CD4-positive, CD25-positive, alpha-beta regulatory T cell (primary cell): ENCODE results near the gene RNF183. TPM values are rescaled to one million over a fixed set of nuclear protein-coding genes. Genes with fewer than 3 reads are reported as not detected.
"Not testable (repeated sequence)": the region's sequence is repeated elsewhere in the genome, so short reads cannot be mapped to it uniquely, and the experiment has no call there.

Experiments used
- ATAC-seq, 2 donors: fragments of 150-1000 bp; cut with Tn5 transposase; one replicate each; pipeline ENCODE4 v1.10.0; 2021; ENCODE audit warnings: low read depth in 2 of 2, moderate number of reproducible peaks in 2 of 2, moderate library complexity in 1 of 2
- DNase-seq, 3 donors: peaks; one replicate each; pipeline versions ENCODE4 v3.0.0 to v3.0.0-alpha.2; 2012 to 2022; ENCODE audit warnings: mixed read lengths in 1 of 3
- H3K27ac ChIP-seq: one replicate; pipeline ENCODE4 v1.7.0; 2013; ENCODE audit warnings: mild to moderate bottlenecking, low read length; ENCODE audit not compliant: insufficient read depth, poor library complexity, severe bottlenecking
- H3K27me3 ChIP-seq: one replicate; pipeline ENCODE4 v1.7.0; 2013; ENCODE audit warnings: low read length; ENCODE audit not compliant: control insufficient read depth, insufficient read depth
- H3K36me3 ChIP-seq: one replicate; pipeline ENCODE4 v1.7.0; 2013; ENCODE audit warnings: mild to moderate bottlenecking, low read length, moderate library complexity; ENCODE audit not compliant: control insufficient read depth, insufficient read depth
- H3K4me1 ChIP-seq: 2 replicates; pipeline ENCODE4 v1.7.0; 2013; ENCODE audit warnings: mild to moderate bottlenecking, low read length; ENCODE audit not compliant: insufficient read depth, control insufficient read depth, poor library complexity, severe bottlenecking
- H3K4me3 ChIP-seq: one replicate; pipeline ENCODE4 v1.7.0; 2013; ENCODE audit warnings: low read depth, mild to moderate bottlenecking, low read length, moderate library complexity
- H3K9me3 ChIP-seq, 2 experiments: 1 replicate in 1 of 2; 2 replicates in 1 of 2; pipeline ENCODE4 v1.7.0; 2013; ENCODE audit warnings: low read length in 2 of 2, mild to moderate bottlenecking in 1 of 2, moderate library complexity in 1 of 2; ENCODE audit not compliant: control insufficient read depth in 2 of 2
- H3K27ac Mint-ChIP-seq, 3 donors: one replicate each; pipeline ENCODE4 v1.8.0; 2020 to 2022; ENCODE audit warnings: mild to moderate bottlenecking in 3 of 3, mixed read lengths in 3 of 3, moderate library complexity in 2 of 3
- H3K27me3 Mint-ChIP-seq: one replicate; pipeline ENCODE4 v1.8.0; 2022; ENCODE audit warnings: mild to moderate bottlenecking, mixed read lengths
- H3K36me3 Mint-ChIP-seq: one replicate; pipeline ENCODE4 v1.8.0; 2020; ENCODE audit warnings: mixed read lengths
- H3K4me1 Mint-ChIP-seq, 4 donors: one replicate each; pipeline ENCODE4 v1.8.0; 2020 to 2022; ENCODE audit warnings: mixed read lengths in 4 of 4, mild to moderate bottlenecking in 1 of 4
- H3K4me3 Mint-ChIP-seq, 4 donors: one replicate each; pipeline ENCODE4 v1.8.0; 2020 to 2022; ENCODE audit warnings: mild to moderate bottlenecking in 4 of 4, mixed read lengths in 4 of 4, moderate library complexity in 3 of 4
- H3K9me3 Mint-ChIP-seq, 7 donors: one replicate each; pipeline ENCODE4 v1.8.0; 2020 to 2022; ENCODE audit warnings: mixed read lengths in 7 of 7, mild to moderate bottlenecking in 3 of 7, moderate library complexity in 2 of 7
- polyA plus RNA-seq, 4 donors: library from polyadenylated mRNA; unstranded; fragments of 300-500 nt; fragmentation: Illumina TruSeq; gene quantifications; one replicate each; pipeline ENCODE4 v1.2.3, GENCODE V29; 2021
- total RNA-seq: library from RNA; stranded (reverse); gene quantifications from one replicate; pipeline ENCODE4 v1.2.3, GENCODE V29; 2022

Gene RNF183
- total and polyA plus RNA-seq, 5 donors from 2014 or later = not detected

DNA sequence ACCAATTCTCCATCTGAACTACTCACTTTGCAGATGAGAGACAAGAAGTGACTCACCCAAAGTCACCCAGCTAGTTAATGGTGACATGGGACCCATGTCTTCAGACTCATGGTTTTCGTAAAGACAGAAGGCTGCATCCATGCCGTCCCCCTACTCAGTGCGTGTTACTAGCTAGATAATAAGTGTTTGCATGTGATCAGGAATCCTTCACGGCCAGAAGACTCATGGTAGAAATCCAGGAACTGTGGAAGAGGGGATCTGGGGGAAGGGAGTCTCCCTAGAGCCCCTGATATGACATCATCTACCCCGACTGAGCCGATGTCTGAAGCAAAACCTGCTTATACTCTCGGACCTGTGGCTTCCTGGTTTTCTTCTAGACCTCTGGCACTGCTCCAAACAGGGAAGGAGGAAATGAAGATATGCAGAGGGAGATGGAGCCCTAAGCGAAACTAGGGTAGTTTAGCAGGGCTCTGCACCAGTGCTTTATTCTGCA, 3.3 kb downstream of the RNF183 start:
- Histone ChIP-seq H3K9me3 (no peaks in the 10 kb centered on the region), H3K36me3 (no peaks in the 10 kb centered on the region), H3K27ac (no peak overlapping the region), H3K27me3 (no peaks in the 10 kb centered on the region), H3K4me3 (no peak overlapping the region), H3K4me1 (no peaks in the 10 kb centered on the region)
- Mint-ChIP-seq H3K9me3 (no peaks in the 10 kb centered on the region), H3K36me3 (no peaks in the 10 kb centered on the region), H3K27ac (no peak overlapping the region), H3K4me3 (no peak overlapping the region), H3K27me3 (no peaks in the 10 kb centered on the region), H3K4me1 (peaks cover 0 to 3% (median 0%) of the 10 kb centered on the region in 4 donors)
- DNase-seq (no peak), ATAC-seq (no peak)

DNA sequence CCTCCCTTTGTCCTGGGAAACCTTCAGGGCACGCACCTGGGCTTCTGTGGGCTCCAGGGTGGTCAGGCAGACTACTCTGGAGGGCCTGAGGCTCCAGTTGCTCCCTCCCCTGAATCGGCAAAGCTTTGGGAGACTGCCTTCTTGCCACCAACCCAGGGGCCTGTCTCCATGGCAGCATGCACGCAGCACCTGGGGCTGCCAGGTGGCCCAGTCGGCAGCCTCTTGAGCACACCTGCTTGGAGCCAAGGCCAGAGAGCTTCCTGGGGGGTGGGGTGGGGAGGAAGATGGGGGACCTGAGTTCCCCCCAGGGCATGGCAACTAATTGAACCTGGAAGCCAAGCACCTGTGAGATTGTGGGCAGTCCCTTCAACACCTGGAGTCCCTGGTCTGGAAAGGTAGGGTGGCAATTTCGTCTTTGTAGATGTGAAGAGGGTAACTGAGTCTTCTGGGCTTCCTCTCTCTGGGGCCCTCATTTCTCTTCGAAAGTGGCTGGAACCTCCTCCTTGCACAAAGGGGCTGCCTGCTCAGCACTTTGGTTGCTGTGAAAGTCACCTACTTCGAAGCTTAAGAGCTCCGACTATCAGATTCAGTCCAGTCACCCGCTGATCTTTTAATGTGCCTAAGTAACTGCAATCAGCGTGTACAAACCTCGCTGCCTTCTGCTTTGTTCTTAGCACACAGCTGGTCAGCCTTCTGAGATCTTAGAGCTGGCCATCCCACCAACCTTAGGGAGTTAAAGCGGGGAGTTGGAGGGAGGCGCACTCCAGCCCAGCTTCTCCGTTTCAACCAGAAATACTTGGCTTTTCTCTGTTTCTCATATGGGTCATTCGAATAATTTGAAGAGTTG, 4.0 kb downstream of the RNF183 start:
- H3K27me3 ChIP-seq = no peaks in the 10 kb centered on the region
- H3K27me3 Mint-ChIP-seq = no peaks in the 10 kb centered on the region
- H3K9me3 ChIP-seq = no peaks in the 10 kb centered on the region
- H3K27ac Mint-ChIP-seq = no peak overlapping the region
- H3K9me3 Mint-ChIP-seq = no peaks in the 10 kb centered on the region
- no peak overlapping the region for H3K4me3 Mint-ChIP-seq
- H3K4me3 ChIP-seq = no peak overlapping the region
- H3K4me1 Mint-ChIP-seq = peaks cover 0 to 3% (median 0%) of the 10 kb centered on the region in 4 donors
- no peak overlapping the region for H3K27ac ChIP-seq
- DNase-seq (no peak), ATAC-seq (no peak)
- no peaks in the 10 kb centered on the region for H3K4me1 ChIP-seq
- no peaks in the 10 kb centered on the region for H3K36me3 Mint-ChIP-seq
- H3K36me3 ChIP-seq = no peaks in the 10 kb centered on the region

DNA sequence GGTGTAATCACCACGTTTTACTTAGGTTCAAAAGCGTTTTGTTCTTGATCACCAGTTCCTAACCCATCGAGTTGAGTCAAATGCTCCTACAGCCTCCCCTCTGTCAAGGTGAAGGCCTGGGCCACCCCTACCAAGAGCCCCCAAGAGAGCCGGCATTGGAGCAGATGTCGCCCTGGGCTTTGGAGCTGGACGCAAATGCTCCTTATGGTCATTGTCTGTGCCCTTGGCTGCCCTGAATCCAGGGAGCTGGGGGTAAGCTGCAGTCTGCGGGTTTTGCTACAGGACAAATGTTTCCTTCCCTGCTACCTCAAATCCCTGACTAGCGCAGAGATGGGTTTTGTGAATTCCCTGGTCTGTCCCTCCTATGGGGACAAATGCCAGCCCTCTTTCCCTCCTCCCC, 4.9 kb downstream of the RNF183 start:
- no peak overlapping the region for H3K27ac ChIP-seq
- ATAC-seq = no peak
- DNase-seq = no peak
- H3K4me3 Mint-ChIP-seq = no peak overlapping the region
- no peaks in the 10 kb centered on the region for H3K9me3 Mint-ChIP-seq
- no peaks in the 10 kb centered on the region for H3K27me3 Mint-ChIP-seq
- H3K36me3 Mint-ChIP-seq = no peaks in the 10 kb centered on the region
- H3K9me3 ChIP-seq = no peaks in the 10 kb centered on the region
- peaks cover under 1% of the 10 kb centered on the region for H3K36me3 ChIP-seq
- H3K4me1 ChIP-seq = no peaks in the 10 kb centered on the region
- H3K4me1 Mint-ChIP-seq = peaks cover 0 to 3% (median 0%) of the 10 kb centered on the region in 4 donors
- no peaks in the 10 kb centered on the region for H3K27me3 ChIP-seq
- no peak overlapping the region for H3K4me3 ChIP-seq
- no peak overlapping the region for H3K27ac Mint-ChIP-seq

DNA sequence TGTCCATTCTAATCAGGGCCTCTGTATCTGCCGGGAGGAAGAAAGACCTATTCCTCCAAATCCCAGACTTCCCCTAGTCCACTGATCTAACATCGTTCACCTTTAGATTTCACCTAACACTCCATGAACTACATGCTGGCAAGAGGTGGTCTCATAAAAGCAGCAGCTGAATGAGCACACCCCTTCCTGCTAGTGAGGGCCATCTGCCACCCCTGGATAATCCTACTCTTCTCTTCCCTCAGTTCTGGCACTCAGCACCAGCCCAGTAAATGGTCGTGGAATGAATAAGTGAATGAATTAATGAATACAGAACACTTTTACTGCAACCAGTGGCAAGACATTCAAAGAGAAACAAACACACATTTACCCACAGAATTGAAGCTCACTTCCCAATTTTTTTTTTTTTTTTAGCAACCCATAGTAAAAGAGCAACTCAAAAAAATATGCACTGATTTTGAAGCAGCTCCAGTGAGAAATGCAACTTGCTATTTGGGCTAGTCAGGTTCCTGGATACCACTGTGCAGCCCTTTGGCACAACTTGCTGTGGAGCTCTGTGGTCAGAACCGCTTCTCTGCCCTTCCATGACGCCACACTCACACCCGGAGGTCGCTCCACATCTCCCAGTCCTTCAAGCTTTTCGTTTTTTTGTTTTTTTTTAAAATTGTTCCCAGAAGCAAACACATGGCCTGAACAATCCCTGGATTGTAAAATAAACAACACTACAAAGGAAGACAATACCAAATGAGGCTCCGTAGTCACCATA, 6.2 kb downstream of the RNF183 start:
- peaks cover 0 to 3% (median 0%) of the 10 kb centered on the region in 4 donors for H3K4me1 Mint-ChIP-seq
- no peak overlapping the region for H3K27ac ChIP-seq
- H3K27me3 Mint-ChIP-seq = no peaks in the 10 kb centered on the region

GRCh38 chr9:113296247-113296646, 6.9 kb downstream of the RNF183 start:
- not testable (repeated sequence) for H3K9me3 ChIP-seq, H3K4me1 ChIP-seq, ATAC-seq, DNase-seq, H3K9me3 Mint-ChIP-seq, H3K27me3 Mint-ChIP-seq, H3K4me1 Mint-ChIP-seq, H3K27me3 ChIP-seq, H3K4me3 ChIP-seq, H3K36me3 Mint-ChIP-seq, H3K4me3 Mint-ChIP-seq, H3K27ac ChIP-seq
- peaks cover 21% of the 10 kb centered on the region for H3K36me3 ChIP-seq
- H3K27ac Mint-ChIP-seq = peak overlapping the region in 2 of 3 donors; percentile 57 to 86

More for the DNA sequence above, 6.2 kb downstream of the RNF183 start:
- Histone ChIP-seq H3K27me3 (no peaks in the 10 kb centered on the region), H3K4me1 (no peaks in the 10 kb centered on the region), H3K4me3 (no peak overlapping the region), H3K36me3 (peaks cover 13% of the 10 kb centered on the region), H3K9me3 (no peaks in the 10 kb centered on the region)
- ATAC-seq = no peak
- Mint-ChIP-seq H3K9me3 (no peaks in the 10 kb centered on the region), H3K36me3 (no peaks in the 10 kb centered on the region), H3K27ac (peak overlapping the region in 2 of 3 donors; percentile 57 to 86), H3K4me3 (no peak overlapping the region)
- DNase-seq = no peak

DNA sequence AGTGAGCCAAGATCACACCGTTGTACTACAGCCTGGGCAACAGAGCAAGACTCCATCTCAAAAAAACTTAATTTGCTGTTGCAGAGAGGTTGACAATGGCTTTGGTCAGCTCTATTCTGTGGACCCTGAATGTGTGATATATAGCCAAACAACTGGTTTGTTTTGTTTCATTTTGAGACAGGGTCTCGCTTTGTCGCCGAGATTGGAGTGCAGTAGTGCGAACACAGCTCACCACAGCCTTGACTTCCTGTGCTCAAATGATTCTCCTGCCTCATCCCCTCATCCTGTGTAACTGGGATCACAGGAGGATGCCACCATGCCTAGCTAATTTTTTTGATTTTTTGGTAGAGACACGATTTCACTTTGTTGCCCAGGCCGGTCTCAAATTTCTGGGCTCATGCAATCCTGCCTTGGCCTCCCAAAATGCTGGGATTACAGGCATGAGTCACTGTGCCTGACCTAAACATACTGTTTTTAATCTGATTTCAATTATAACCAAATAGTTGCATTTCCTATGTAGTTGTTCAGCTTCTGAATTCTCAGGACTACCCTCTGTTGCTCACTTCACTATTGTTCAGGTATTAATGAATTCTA, 9.8 kb downstream of the RNF183 start:
- Histone ChIP-seq H3K27me3 (no peaks in the 10 kb centered on the region), H3K4me3 (no peak overlapping the region), H3K36me3 (peaks cover 47% of the 10 kb centered on the region), H3K9me3 (no peaks in the 10 kb centered on the region), H3K27ac (no peak overlapping the region), H3K4me1 (no peaks in the 10 kb centered on the region)
- ATAC-seq (no peak), DNase-seq (no peak)
- no peak overlapping the region for H3K4me3 Mint-ChIP-seq
- no peak overlapping the region for H3K27ac Mint-ChIP-seq
- H3K36me3 Mint-ChIP-seq = peaks cover 27% of the 10 kb centered on the region
- H3K27me3 Mint-ChIP-seq = no peaks in the 10 kb centered on the region
- no peaks in the 10 kb centered on the region for H3K9me3 Mint-ChIP-seq
- peaks cover 0 to 6% (median 0%) of the 10 kb centered on the region in 4 donors for H3K4me1 Mint-ChIP-seq

- H3K9me3 Mint-ChIP-seq = no peaks in the 10 kb centered on the region
- DNase-seq (no peak), ATAC-seq (no peak)
- H3K4me1 ChIP-seq = no peaks in the 10 kb centered on the region
- H3K27me3 Mint-ChIP-seq = no peaks in the 10 kb centered on the region
- H3K27ac ChIP-seq = no peak overlapping the region
- peak overlapping the region in 1 of 3 donors; percentile 76 for H3K27ac Mint-ChIP-seq
- H3K27me3 ChIP-seq = no peaks in the 10 kb centered on the region
- no peak overlapping the region for H3K4me3 Mint-ChIP-seq
- peaks cover 75% of the 10 kb centered on the region for H3K36me3 ChIP-seq
- H3K4me3 ChIP-seq = no peak overlapping the region
- H3K4me1 Mint-ChIP-seq = peaks cover 0 to 6% (median 0%) of the 10 kb centered on the region in 4 donors
- H3K9me3 ChIP-seq = no peaks in the 10 kb centered on the region
- peaks cover 44% of the 10 kb centered on the region for H3K36me3 Mint-ChIP-seq
Measured at GRCh38 chr9:113290052-113290607, 13.0 kb downstream of the RNF183 start.
